Fibroblast of lung (primary cell): Measurements from ENCODE around the gene CLTB. TPM values are rescaled to one million over a fixed set of nuclear protein-coding genes. Genes with fewer than 3 reads are reported as not detected.
"Not testable (repeated sequence)": the region's sequence is repeated elsewhere in the genome, so short reads cannot be mapped to it uniquely, and the experiment has no call there.

Experiments used
- DNase-seq, 2 donors: peaks; one replicate each; pipeline versions ENCODE4 v3.0.0 to v3.0.0-alpha.2; 2010; ENCODE audit warnings: low read depth in 2 of 2
- H2AFZ ChIP-seq: 2 replicates; pipeline ENCODE4 v1.5.1; 2012; ENCODE audit warnings: low read length, control low read depth, inconsistent platforms
- H3K27ac ChIP-seq: 2 replicates; pipeline ENCODE4 v1.5.1; 2011; ENCODE audit warnings: low read length, control low read depth; ENCODE audit not compliant: insufficient read depth
- H3K27me3 ChIP-seq: 2 replicates; pipeline ENCODE4 v1.5.1; 2011; ENCODE audit warnings: mild to moderate bottlenecking, low read length; ENCODE audit not compliant: control insufficient read depth, insufficient read depth
- H3K36me3 ChIP-seq: 2 replicates; pipeline ENCODE4 v1.5.1; 2011; ENCODE audit warnings: low read length; ENCODE audit not compliant: control insufficient read depth, insufficient read depth
- H3K4me1 ChIP-seq: 2 replicates; pipeline ENCODE4 v1.5.1; 2011; ENCODE audit warnings: low read length; ENCODE audit not compliant: control insufficient read depth, insufficient read depth; ENCODE audit errors: extremely low read depth
- H3K4me2 ChIP-seq: 2 replicates; pipeline ENCODE4 v1.5.1; 2011; ENCODE audit warnings: low read length, control low read depth; ENCODE audit not compliant: insufficient read depth; ENCODE audit errors: extremely low read depth
- H3K4me3 ChIP-seq, 4 experiments: fragments of 200-600 bp in 1 of 4; sonication (generic) in 1 of 4; replicated peaks in 1 of 4; 2 replicates each; pipeline ENCODE4 v1.5.1; 2011 to 2016; ENCODE audit warnings: low read length in 4 of 4, low read depth in 3 of 4, mild to moderate bottlenecking in 3 of 4, control low read depth in 2 of 4, inconsistent platforms in 1 of 4, mixed read lengths in 1 of 4; ENCODE audit not compliant: insufficient read depth in 1 of 4; ENCODE audit errors: control extremely low read depth in 1 of 4
- H3K79me2 ChIP-seq: 2 replicates; pipeline ENCODE4 v1.5.1; 2012; ENCODE audit warnings: mild to moderate bottlenecking, low read length, inconsistent platforms; ENCODE audit not compliant: control insufficient read depth, insufficient read depth
- H3K9ac ChIP-seq: 2 replicates; pipeline ENCODE4 v1.5.1; 2011; ENCODE audit warnings: mild to moderate bottlenecking, low read length, control low read depth; ENCODE audit not compliant: insufficient read depth
- H3K9me3 ChIP-seq: 2 replicates; pipeline ENCODE4 v1.5.1; 2012; ENCODE audit warnings: low read depth, low read length; ENCODE audit not compliant: control insufficient read depth, insufficient read depth
- H4K20me1 ChIP-seq: 2 replicates; pipeline ENCODE4 v1.5.1; 2011; ENCODE audit warnings: low read length; ENCODE audit not compliant: control insufficient read depth, insufficient read depth; ENCODE audit errors: extremely low read depth
- CTCF ChIP-seq, 2 donors: IDR thresholded peaks in 1 of 2; conservative IDR thresholded peaks in 1 of 2; 1 replicate in 1 of 2; 2 replicates in 1 of 2; pipeline ENCODE4 v1.5.1; 2011 to 2012; ENCODE audit warnings: low read length in 2 of 2, control low read depth in 1 of 2, inconsistent platforms in 1 of 2, low read depth in 1 of 2, mild to moderate bottlenecking in 1 of 2
- EZH2 ChIP-seq: IDR thresholded peaks from 2 replicates; pipeline ENCODE4 v1.5.1; 2012; ENCODE audit warnings: low read length, control low read depth, mild to moderate bottlenecking; ENCODE audit errors: missing control alignments
- polyA plus RNA-seq, 2 donors: library from polyadenylated mRNA; depleted of rRNA in 1 of 2; stranded (reverse) in 1 of 2; unstranded in 1 of 2; fragments of >200 nt; gene quantifications; 2 replicates each; pipeline ENCODE4 v1.2.1, GENCODE V29; 2011 to 2012; ENCODE audit warnings: missing spikeins in 1 of 2
- total RNA-seq: library from RNA; depleted of rRNA; stranded (reverse); fragments of >200 nt; gene quantifications from 2 replicates; pipeline ENCODE4 v1.2.1, GENCODE V29; 2014

CLTB gene
- total and polyA plus RNA-seq, 2 donors (not counting 1 experiment from before 2014, with no cell fraction given), result 90.8 to 94.3 TPM

- Histone ChIP-seq H3K79me2 (peaks cover 32% of the 10 kb centered on the region), H2AFZ (no peak overlapping the region), H3K4me1 (peaks cover 11% of the 10 kb centered on the region), H3K9ac (no peak overlapping the region), H3K36me3 (peaks cover 12% of the 10 kb centered on the region), H3K9me3 (no peaks in the 10 kb centered on the region), H3K4me2 (no peak overlapping the region), H3K27me3 (no peaks in the 10 kb centered on the region), H3K4me3 (no peak overlapping the region), H3K27ac (no peak overlapping the region), H4K20me1 (no peaks in the 10 kb centered on the region)
- no peak for DNase-seq
- TF ChIP-seq EZH2 (no peak), CTCF (conservative IDR thresholded peaks at IDR 0.05 in 1 of 2, IDR thresholded peaks at IDR 0.05 in 1 of 2; ENCODE audit: low read depth in 1 of 2, low read length in 2 of 2) (no peak)
These were observed 6.6 kb downstream of the CLTB start for GRCh38 chr5:176409765-176410164.

GRCh38 chr5:176408590-176408989 is 7.7 kb downstream of the CLTB start:
- H2AFZ ChIP-seq, result no peak overlapping the region
- peaks cover 12% of the 10 kb centered on the region for H3K36me3 ChIP-seq
- H3K27me3 ChIP-seq, result no peaks in the 10 kb centered on the region
- no peaks in the 10 kb centered on the region for H3K9me3 ChIP-seq
- H3K4me1 ChIP-seq, result peaks cover 7% of the 10 kb centered on the region
- H3K79me2 ChIP-seq, result peaks cover 20% of the 10 kb centered on the region
- H3K27ac ChIP-seq, result no peak overlapping the region
- H3K4me2 ChIP-seq, result no peak overlapping the region
- H3K4me3 ChIP-seq, result no peak overlapping the region
- H3K9ac ChIP-seq, result no peak overlapping the region
- no peaks in the 10 kb centered on the region for H4K20me1 ChIP-seq
- no peak for DNase-seq
- TF ChIP-seq EZH2, result no peak
- no peak for TF ChIP-seq CTCF (conservative IDR thresholded peaks at IDR 0.05 in 1 of 2, IDR thresholded peaks at IDR 0.05 in 1 of 2; ENCODE audit: low read depth in 1 of 2, low read length in 2 of 2)

- not testable (repeated sequence) for H4K20me1 ChIP-seq, H3K4me2 ChIP-seq, H3K4me3 ChIP-seq, H3K27me3 ChIP-seq, H3K9ac ChIP-seq, H3K27ac ChIP-seq, H3K9me3 ChIP-seq, H3K4me1 ChIP-seq, H2AFZ ChIP-seq, DNase-seq
- H3K79me2 ChIP-seq, result peaks cover 16% of the 10 kb centered on the region
- H3K36me3 ChIP-seq, result peaks cover 12% of the 10 kb centered on the region
These were observed 8.1 kb downstream of the CLTB start for GRCh38 chr5:176408252-176408573.
